GM19397 (cell line): Measurements from ENCODE around the gene FBXL2.
"Not testable (repeated sequence)": the region's sequence is repeated elsewhere in the genome, so short reads cannot be mapped to it uniquely, and the experiment has no call there.

Experiments used
- ATAC-seq: cut with Tn5 transposase; IDR thresholded peaks from one replicate; pipeline ENCODE4 v1.9.1; 2021; ENCODE audit warnings: mild to moderate bottlenecking, moderate library complexity; ENCODE audit not compliant: unreplicated experiment

FBXL2 gene

DNA sequence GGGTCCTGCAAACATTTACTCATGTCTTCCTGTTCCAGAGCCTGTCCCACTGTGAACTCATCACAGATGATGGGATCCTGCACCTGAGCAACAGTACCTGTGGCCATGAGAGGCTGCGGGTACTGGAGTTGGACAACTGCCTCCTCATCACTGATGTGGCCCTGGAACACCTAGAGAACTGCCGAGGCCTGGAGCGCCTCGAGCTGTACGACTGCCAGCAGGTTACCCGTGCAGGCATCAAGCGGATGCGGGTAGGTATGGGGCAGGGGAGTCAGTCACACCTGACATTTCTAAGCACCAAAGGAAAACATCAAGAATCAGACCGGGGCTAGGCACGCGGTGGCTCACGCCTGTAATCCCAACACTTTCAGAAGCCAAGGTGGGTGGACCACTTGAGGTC, 106.7 kb downstream of the FBXL2 start:
- no peak for ATAC-seq

DNA sequence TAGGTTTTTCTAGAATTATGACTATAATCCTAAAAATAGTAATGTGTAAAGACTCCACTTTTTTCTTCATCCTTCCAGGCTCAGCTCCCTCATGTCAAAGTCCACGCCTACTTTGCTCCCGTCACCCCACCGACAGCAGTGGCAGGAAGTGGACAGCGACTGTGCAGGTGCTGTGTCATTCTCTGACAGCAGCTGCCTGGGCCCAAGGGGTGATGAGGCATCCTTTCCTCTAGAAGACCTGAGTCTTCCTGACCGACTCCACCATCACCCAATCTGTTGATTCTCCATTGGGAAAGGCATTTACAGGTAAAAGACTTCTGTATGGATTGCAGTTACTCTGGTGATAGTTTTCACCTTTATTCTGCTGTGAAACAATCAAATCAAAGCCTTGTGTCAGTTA, 108.2 kb downstream of the FBXL2 start:
- no peak for ATAC-seq

DNA sequence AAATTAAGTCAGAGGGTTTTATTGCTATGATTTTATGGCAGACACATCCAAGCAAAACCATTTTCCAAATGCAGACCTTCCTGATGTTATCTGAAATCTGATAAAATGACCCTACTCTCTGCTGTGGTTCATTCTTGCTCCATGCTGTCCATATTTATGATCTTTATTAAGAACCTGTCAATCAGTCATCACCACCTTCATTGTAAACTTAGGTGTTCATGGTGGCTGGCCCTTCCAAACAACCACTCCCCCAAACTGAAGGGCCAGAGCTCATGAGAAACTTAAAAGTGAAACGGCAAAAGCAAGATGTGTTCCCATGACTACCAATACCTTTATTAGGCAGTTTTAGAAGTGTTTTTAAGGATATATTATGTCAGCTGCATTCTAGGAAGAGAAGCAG, 109.4 kb downstream of the FBXL2 start:
- ATAC-seq, result no peak

DNA sequence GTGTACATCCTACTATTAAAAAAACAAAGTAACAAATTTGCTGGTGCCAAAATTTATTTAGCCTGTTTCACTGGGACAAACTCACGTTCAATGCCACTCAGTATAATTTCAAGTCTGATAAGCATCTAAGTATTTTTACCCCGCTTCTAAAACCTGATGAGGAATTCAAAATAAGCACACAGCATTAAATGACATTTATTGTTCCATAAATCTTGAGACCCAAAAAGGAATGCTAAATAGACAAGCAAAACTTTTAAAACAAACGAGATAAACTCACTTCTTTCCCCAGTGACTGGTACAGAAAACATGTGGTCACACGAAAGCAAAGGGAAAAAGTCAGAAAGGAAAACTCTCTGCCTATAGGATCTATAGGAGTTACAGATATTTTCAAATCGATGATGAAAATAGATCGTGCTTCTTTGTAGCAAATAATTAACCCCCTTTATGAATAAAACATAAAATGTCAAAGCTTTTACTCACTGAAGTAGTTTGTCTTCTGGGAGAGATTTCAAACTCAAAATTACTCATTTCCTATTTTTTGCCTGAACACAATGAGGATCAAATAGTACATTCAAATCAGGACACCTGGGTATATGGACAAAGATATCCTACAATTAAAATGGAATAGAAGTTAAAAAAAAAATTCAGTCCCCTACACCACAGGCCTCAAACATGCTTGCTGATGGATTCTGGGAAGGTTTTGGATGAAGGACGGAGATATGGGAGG, 111.3 kb downstream of the FBXL2 start:
- ATAC-seq, result no peak

DNA sequence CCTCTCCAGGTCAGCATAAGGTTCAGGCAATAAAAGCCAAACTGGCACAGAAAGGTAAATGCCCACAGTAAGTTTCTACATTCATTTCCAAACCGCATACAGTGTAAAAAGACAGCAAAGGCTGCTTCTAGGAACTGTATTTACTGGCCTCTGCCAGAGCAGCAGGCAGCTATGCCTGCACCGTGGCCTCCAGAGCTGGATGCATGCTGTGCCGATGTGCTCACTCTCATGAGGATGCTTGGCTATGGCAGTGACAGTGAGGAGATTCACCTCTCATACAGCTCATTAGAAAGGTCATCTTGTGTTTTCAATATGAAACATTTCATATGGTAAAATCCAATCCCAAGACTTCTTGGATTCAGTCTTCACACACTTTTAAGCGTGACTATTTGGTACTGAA, 112.7 kb downstream of the FBXL2 start:
- no peak for ATAC-seq

DNA sequence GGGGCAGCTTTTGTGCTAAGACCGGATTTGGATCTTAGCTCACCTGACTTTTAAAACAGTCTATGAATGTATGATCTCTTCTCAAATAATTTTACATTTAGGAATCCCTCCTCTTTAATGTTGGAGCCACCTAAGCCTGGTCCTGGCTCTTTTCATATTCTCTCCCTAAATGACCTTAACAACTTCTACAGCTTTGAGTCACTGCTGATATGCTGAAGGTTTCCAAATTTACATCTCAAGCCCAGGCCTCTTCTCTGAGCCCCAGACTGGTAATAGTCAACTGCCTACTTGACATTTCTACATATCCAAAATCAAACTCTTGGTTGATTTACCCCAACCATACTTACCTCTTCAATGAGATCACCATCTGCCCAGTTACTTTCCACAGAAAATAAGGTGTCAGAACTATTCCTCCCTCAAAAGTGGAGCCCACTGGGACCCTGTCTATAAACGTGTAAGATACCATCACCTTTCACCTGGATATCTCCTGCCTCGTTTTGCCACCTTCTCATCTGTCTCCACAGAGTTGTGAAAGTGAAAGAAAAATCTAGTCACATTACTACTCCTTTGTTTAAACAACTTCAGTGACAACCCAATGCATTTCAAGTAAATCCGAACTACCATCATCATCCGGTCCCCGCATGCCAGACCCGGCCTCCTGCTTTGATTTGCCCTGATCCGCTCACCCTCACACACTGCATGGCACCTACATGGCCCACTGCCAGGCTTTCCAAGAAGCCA, 114.2 kb downstream of the FBXL2 start:
- ATAC-seq, result no peak

DNA sequence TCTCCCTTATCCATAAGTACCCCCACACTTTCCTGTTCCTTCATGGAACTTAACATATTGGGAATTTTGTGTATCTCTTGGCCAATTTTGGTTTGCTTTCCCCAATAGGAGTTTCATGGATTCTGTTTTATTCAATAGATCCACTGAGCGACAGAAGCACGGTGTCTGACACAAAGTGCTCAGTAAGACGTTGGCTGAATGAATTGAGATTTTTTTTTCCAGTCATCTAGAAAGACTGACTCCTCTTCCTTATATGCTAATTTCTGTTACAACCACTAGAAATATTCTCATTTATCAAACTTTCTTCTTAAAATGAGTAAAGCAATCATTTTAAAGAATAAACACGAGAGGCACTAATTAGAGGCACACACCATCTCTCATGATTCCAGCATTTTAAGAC, 114.9 kb downstream of the FBXL2 start:
- no peak for ATAC-seq

DNA sequence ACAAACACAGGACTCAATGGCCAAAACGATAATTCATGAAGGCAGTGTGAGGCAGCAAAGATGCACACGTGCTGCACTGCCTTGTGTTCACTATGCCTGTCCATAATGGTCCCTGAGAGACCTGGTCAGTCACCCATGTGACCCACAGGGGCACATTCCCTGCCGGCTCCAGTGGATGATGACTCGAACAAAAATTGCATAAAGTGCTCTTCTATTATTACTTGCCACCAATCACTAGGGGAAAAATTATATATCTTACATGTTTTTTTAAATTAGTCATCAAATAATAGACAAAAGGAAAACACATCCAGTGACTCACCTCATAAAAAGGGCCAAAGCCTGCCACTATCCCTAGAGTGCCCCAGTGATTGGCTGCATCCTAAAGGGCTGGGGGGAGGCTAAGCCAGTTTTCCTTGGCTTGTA, 115.5 kb downstream of the FBXL2 start:
- no peak for ATAC-seq

DNA sequence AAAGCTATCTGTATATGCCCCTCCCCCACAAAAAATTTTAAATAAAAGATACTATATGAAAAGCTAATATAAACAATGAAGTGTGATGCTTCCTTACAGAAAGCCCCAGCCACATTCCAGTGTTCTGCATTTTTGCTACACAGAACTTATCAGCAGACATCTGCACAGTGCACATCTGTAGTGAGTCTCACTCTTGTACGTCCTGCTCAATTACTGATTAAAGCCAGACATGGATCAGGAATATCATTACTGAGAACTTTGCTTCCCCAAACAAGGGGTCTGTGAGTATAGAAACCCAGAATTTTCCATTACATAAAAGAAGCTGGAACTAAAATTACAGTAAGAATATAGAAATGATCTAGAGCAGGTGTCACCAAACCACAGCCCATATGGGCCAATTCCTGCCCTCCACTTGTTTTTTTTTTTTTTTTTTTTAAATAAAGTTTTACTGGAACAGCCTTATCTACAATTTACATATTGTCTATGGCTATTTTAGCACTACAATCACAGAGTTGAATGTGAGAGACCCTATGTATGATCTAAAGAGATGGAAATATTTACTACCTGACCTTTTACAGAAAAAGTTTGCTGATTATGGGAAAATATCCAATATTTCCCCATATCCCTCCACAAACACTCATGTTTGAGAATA, 117.3 kb downstream of the FBXL2 start:
- no peak for ATAC-seq

DNA sequence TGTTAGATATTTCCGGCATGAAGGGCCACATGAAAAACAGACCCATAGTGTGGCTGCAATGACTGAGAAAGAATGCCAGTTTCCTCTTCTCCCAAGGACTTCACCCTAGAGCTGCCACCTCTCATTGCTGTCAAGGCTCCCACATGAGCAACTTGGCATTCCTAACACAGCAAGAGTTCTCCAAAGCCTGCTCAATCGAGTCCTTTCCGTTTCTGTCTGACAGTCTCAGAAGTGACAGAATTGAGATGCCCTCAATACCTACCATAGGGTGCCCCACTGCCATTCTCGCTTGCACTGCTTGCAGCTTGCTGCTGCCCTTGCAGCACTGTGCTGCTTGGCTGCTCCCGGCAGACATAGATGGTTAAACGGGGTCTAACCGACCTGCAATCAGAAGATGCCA, 118.7 kb downstream of the FBXL2 start:
- ATAC-seq, result no peak

DNA sequence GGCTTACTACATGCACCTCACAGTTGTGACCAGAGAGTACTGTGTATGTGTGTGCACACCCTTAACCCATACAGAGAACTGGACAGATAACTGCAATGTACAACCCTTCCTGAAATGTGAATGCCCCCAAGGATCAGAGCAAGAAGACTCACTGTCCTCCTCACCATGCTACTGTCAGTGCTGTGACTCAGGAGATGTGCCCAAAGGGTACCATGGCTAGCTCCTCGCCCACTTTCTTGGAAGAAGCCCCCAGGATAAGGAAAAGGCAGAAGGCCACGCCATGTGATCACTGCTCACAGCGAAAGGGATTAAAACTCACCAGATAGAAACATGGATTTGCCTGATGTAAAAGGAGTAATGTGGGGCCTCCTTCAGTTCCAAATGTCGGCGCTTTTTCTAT, 121.2 kb downstream of the FBXL2 start:
- ATAC-seq, result no peak

DNA sequence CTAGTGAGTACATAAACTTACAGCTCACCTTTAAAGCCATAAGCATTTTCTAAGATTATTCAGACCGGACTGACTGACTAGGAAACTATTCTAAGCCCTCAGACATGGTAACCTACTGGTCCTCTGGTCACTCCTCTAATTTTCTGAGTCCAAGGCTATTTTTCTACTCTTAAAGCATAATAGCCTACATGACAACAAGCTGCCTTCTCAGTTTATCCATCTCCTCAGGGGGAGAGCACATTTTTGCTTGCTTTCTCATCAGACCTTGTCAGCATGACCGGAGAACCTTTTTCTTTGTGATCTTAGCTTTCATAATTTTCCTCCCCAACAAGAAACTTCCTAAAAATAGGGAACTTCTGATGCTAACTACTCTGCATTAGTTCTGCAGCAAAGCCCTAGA, 124.5 kb downstream of the FBXL2 start:
- no peak for ATAC-seq

DNA sequence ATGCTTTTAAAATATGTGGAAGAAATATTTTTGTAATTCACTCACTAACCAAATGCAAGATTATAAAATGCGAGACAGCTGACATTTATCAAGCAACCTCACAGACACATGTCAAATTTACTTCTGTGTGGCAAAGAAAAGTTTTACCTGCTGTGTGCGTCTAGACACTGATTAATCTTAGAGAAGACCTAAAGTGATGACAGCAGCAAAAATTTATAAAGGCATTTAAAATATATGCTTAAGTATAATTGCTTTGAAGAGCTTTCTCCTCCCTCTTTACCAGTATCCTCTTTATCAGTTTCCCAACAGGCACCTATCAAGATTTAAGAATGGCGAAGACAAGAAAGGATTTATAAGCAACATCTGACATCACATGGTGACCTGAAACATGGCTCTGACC, 125.7 kb downstream of the FBXL2 start:
- ATAC-seq, result no peak

DNA sequence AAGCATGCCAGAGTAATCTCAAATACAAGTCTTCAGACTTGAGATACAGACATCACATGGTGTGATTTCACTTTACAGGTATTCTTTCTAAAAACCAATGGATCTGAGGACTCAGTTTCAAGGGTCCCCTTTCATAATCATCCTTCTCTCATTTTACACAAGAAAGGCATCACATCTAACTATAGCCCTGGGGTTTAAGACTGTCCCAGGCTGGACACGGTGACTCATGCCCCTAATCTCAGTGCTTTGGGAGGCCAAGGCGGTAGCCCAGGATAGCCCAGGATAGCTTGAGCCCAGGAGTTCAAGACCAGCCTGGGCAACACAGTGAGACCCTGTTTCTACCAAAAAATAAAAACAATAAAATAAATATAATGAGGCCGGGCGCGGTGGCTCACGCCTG, 126.5 kb downstream of the FBXL2 start:
- no peak for ATAC-seq

DNA sequence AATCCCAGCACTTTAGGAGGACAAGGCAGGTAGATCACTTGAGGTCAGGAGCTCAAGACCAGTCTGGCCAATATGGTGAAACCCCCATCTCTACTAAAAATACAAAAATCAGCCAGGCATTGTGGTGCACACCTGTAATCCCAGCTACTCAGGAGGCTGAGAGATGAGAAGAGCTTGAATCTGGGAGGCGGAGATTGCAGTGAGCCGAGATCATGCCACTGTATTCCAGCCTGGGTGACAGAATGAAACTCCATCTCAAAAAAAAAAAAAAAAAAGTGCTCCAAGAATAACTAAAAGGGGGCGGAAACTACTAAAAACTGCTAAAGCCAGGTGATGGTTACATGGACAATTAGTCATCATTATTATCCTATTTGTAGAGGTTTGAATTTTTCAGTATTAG, 133.6 kb downstream of the FBXL2 start:
- not testable (repeated sequence) for ATAC-seq

DNA sequence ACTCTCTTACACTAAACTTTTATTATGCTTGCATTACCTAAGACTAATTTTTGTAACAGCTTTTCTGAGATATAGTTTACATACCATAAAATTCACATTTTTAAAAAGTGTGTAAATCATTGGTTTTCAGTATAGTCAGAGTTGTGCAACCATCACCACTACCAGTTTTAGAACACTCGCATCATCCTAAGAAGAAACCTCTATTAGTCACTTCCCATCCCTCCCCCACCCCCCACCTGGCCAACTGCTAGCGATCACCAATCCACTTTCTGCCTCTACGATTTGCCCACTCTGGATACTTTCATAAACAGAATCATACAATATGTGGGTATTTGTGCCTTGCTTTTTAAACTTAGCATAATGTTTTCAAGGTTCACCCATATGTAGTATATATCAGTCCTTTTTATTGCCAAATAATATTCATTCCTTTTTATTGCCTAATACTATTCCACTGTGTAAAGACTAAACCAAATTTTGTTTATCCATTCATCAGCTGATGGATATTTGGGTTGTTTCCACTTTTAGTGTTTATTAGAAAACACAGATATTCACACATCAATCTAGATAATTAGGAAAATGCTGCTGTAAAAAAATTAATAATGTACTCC, 139.9 kb downstream of the FBXL2 start:
- no peak for ATAC-seq

DNA sequence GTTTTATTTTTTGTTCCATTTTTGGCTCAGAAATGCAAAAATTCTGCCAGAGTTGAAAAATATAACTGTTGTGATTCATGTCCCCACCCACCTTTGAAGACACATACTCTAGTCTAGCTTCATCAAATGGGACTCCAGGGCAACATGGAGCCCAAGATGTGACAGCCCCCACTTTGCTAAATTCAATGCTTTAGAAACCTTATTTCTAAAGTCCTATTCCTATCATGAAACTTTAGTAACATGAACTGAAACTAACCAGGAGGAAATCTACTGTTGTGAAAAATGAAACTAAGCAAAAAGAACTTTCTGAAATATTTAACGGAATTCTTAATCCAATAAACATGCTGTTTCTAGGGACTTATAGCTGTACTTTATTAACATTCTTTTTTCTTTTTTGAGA, 142.7 kb downstream of the FBXL2 start:
- no peak for ATAC-seq

DNA sequence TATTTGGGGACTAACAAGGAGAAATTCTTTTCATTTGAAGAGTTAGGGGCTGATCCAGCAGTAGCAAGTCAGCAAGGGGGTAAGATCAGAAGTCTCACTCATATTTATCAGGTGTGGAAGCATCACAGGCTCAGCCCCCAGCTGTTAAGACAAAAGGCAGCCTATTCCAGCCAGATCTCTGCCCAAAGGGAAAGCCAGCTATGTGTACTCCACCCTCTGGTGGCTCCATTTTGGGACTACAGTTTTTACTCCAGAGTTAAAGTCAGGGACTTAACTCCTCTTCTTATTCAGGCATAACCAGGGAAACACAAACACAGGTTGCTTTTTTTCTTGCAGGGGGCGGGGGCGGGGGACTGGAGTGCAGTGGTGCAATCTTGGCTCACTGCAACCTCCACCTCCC, 143.7 kb downstream of the FBXL2 start:
- no peak for ATAC-seq

DNA sequence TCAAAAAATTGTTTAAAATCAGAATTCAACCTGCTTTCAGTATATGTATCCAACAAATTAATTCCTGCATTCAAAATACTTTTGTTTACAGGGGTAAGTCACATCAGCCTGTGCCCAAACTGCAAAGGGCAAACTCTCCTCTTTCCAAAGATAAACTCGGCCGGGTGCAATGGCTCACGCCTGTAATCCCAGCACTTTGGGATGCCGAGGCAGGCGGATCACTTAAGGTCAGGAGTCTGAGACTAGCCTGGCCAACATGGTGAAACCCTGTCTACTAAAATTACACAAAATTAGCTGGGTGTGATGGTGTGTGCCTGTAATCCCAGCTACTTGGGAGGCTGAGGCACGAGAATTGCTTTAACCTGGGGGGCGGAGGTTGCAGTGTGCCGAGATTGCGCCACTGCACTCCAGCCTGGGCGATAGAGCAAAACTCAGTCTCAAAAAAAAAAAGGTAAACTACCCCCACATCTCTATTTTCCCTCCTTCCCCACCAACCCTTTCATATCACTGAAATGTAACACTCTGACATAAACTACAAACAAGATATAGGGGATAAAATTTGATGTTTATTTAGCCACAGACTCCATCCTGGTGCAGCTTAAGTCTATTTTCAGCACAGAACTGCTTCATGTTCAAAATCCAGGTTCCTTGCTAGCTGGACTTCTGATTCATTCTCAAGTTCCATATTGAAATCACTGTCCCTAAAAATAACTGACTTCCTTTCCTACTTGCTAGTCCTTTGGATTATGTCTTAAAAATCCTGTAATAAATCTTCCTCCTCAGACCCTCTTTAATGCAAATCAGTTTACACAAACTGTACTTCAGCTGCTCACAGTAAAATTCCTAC, 147.6 kb downstream of the FBXL2 start:
- ATAC-seq, result no peak

DNA sequence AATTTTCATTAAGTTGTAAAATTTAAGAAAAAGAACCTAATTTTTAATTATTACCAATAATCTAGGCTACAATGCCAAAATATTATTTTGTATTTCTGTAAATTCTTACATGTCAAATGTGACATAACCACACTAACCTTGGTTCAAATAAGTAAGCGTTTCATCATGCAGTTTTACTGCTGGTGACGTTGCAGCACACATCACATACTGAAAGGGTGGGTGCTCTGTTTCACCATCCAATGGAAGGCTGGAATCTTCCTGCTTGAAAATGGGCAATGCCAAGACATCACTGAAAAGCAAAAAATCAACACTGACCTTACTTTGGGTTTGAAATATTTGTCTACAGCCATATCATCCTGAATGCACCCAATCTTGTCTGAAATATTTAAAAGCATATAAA, 148.2 kb downstream of the FBXL2 start:
- ATAC-seq, result no peak

DNA sequence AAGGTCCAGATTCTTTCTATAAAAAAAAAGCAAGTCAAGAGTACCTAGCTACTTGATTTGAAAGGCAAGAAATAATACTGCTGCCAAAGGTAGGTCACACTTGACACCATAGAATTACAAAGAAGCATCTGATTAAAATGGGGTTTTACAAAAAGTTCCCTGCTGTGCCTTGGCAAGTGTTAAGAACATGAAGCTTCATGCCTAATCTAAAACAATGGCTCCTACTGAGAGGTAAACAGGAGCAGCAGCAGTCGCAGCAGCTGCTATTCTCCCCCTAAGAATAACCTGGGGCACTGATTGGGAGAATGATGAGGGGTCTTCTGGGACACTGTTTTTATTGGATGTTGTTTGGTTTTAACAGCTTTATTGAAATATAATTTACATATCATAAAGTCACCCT, 148.8 kb downstream of the FBXL2 start:
- ATAC-seq, result no peak
